HG03521 (cell line): ENCODE measurements around the gene SUPV3L1.

ENCODE experiments used
- ATAC-seq: cut with Tn5 transposase; IDR thresholded peaks from one replicate; pipeline ENCODE4 v1.9.1; 2021; ENCODE audit warnings: mild to moderate bottlenecking, moderate library complexity; ENCODE audit not compliant: unreplicated experiment

SUPV3L1 gene

GRCh38 chr10:69253171-69253570 lies 73.1 kb downstream of the SUPV3L1 start:
- ATAC-seq = no peak

DNA sequence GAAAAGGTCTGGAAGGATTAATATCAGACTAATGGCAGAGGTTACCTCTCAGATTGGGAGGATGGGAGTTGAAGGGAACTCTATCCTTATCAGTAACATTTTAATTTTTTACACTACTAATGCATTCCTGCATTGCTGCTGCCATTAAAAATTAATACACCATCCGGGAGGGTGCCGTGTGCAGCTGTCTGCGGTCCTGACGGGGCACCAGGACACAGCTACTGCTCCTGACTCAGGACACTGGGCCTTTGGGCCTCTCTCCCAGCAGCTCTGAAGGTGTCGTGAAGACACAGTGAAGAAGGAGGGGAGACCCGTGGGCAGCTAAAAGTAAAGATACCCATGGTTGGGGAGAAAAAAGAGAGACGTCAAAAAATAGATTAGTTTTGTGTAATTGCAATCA lies 74.8 kb downstream of the SUPV3L1 start:
- ATAC-seq = no peak
